Ishikawa (cell line): ENCODE results near the gene HDGF.

Experiments used
- CEBPB ChIP-seq: IDR thresholded peaks from 2 replicates; pipeline ENCODE4 v1.6.1; 2012
- CREB1 ChIP-seq: IDR thresholded peaks from 2 replicates; pipeline ENCODE4 v1.6.1; 2012; ENCODE audit warnings: low read depth
- EGR1 ChIP-seq: IDR thresholded peaks from 2 replicates; pipeline ENCODE4 v1.6.1; 2012
- EP300 ChIP-seq: IDR thresholded peaks from 2 replicates; pipeline ENCODE4 v1.6.1; 2012; ENCODE audit warnings: borderline replicate concordance
- FOXM1 ChIP-seq: IDR thresholded peaks from 2 replicates; pipeline ENCODE4 v1.6.1; 2012; ENCODE audit warnings: low read depth, borderline replicate concordance
- NFIC ChIP-seq: IDR thresholded peaks from 2 replicates; pipeline ENCODE4 v1.6.1; 2012
- RAD21 ChIP-seq: IDR thresholded peaks from 2 replicates; pipeline ENCODE4 v1.6.1; 2012; ENCODE audit warnings: low read depth
- TAF1 ChIP-seq: IDR thresholded peaks from 2 replicates; pipeline ENCODE4 v1.6.1; 2012; ENCODE audit warnings: low read depth, mild to moderate bottlenecking
- TCF12 ChIP-seq: IDR thresholded peaks from 2 replicates; pipeline ENCODE4 v1.6.1; 2012; ENCODE audit warnings: low read depth
- TEAD4 ChIP-seq: IDR thresholded peaks from 2 replicates; pipeline ENCODE4 v1.6.1; 2012
- YY1 ChIP-seq: IDR thresholded peaks from 2 replicates; pipeline ENCODE4 v1.6.1; 2012; ENCODE audit warnings: low read depth
- ZBTB7A ChIP-seq: IDR thresholded peaks from 2 replicates; pipeline ENCODE4 v1.6.1; 2012; ENCODE audit warnings: low read depth
- TF ChIP-seq, protein P1 (sequence below): IDR thresholded peaks from 2 replicates; pipeline ENCODE4 v1.6.1; 2012
- TF ChIP-seq, protein P2 (sequence below): IDR thresholded peaks from 2 replicates; pipeline ENCODE4 v1.6.1; 2012
- TF ChIP-seq, protein P3 (sequence below): IDR thresholded peaks from 2 replicates; pipeline ENCODE4 v1.6.1; 2012; ENCODE audit warnings: low read depth, mild to moderate bottlenecking

The HDGF gene

DNA sequence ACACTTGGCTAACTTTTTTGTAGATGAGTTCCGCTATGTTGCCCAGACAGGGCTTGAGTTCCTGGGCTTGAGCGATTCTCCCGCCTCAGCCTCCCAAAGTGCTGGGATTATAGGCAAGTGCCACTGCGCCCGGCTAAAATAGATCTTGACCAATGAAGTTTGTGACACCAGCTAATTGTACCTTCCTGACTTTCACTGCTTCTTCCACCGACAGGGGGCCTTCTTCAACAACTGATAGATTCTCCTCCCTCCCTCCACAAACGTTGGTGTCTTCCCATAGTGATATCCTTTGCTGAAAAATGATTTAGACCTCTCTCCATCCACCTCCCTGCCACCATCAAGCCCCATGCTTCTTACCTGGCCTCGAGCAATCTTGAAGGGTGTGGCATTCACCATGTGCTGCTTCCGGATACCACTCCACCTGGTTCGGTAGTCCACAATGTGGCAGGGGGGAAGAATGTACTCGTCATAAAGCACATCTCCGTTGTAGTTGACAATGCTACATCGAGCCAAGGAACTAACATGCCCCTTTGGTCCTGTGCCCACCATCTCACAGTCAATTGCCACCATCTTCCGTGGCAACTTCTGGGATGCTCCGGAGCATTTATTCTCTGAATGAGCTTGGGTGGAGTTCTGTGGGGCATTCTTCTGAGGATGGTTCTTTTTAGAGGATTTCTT is 24.8 kb downstream of the HDGF start:
- TF ChIP-seq NFIC = no peak
- TF ChIP-seq RAD21 = peak; percentile 25; the same call in 1 of the 2 replicates

DNA sequence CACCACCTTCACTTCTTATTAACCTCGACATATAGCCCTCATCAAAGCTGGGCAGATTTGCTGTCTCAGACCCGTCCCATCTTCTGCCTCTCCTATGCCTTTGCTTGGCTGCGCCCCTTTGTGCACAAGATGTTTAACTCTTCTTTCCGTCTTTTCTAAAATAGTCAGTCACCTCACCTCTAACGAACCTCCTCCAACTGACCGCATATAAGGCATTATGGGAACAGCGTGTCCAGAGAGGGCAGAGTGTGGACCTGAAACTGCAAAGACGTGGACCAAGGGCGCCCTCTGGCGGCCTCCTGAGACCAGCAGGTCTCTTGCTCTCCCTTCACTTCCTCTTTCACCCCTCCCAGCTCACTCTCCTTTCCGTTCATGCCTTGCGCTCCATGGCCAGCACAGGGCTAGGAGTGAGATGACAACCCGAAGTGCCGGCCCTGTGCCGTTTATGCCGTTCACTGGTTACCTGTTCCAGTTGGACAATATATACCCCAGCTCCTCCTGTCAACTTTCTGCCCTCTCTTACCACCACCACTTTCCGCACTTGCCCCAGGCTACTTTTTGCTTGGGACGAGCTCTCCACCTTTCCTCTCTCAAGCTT is 25.7 kb downstream of the HDGF start:
- TF ChIP-seq TAF1 = no peak
- TF ChIP-seq FOXM1 = no peak
- no peak for TF ChIP-seq ZBTB7A
- no peak for TF ChIP-seq CREB1
- peak; percentile 84 for TF ChIP-seq RAD21
- no peak for TF ChIP-seq CEBPB
- TF ChIP-seq, protein P1, sequence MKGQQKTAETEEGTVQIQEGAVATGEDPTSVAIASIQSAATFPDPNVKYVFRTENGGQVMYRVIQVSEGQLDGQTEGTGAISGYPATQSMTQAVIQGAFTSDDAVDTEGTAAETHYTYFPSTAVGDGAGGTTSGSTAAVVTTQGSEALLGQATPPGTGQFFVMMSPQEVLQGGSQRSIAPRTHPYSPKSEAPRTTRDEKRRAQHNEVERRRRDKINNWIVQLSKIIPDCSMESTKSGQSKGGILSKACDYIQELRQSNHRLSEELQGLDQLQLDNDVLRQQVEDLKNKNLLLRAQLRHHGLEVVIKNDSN = no peak

DNA sequence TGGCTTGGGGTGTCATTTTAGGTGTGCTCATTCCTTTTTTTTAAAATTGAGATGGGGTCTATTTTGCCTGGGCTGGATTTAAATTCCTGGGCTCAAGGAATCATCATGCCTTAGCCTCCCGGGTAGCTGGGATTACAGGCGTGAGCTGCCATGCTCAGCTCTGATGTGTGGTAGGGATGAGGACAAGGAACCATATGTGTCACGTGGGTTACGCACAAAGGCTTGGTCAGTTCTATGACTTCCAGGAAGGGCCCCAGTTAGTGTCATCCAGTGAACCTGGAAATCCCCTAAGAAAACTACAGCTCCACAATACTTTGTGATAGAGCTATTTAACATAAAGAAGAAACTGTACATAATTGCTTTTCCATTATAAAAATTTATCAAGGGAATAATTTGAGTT is 29.9 kb downstream of the HDGF start:
- no peak for TF ChIP-seq FOXM1
- no peak for TF ChIP-seq ZBTB7A
- TF ChIP-seq, protein P2, sequence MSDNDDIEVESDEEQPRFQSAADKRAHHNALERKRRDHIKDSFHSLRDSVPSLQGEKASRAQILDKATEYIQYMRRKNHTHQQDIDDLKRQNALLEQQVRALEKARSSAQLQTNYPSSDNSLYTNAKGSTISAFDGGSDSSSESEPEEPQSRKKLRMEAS = no peak
- TF ChIP-seq, protein P1 = no peak
- no peak for TF ChIP-seq RAD21
- no peak for TF ChIP-seq CEBPB
- no peak for TF ChIP-seq NFIC
- no peak for TF ChIP-seq EGR1

DNA sequence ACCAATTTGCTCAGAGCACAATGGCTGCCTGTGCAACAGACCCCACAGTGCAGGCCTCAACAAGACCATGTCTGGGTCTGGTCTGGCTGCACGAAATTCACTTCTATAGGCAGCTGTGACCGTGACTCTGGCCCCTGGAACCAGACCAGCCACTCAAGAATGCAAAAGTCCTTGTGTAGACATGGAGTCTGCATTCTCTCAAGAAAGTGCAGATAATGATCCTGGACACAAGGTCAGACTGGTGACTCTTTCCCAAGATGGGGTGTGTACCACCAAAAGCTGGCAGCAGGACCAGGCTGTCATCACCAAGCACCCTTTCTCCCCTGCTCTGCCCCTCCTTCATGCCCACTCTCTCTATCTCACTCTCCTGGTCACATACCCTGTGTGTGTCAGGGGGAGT is 30.3 kb downstream of the HDGF start:
- TF ChIP-seq EP300 (no peak), TEAD4 (no peak), RAD21 (no peak), TCF12 (no peak), NFIC (no peak), CEBPB (no peak)
- TF ChIP-seq, protein P1 = no peak

DNA sequence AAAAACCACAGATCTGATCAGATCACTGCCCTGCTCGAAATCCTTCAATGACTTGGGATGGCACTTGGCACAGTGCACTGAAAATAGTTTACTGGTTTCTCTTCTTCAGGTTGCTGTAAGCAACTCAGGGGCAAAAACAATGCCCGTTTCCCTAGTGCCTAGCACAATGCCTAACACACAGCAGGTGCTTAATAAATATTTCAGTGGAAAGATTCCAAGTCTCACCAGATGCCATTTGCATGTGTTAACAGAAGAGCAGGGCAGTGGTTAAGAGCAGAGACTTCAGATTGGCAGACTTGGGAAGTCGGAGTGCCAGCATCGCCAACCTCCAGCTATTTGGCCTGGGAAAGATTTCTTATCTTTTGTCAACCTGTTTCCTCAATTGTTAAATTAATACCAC is 34.1 kb downstream of the HDGF start:
- TF ChIP-seq CEBPB (no peak), YY1 (no peak), NFIC (peak; percentile 50; the same call in 1 of the 2 replicates), CREB1 (no peak), RAD21 (no peak), TCF12 (no peak)
- TF ChIP-seq, protein P1 = no peak
- TF ChIP-seq, protein P3, sequence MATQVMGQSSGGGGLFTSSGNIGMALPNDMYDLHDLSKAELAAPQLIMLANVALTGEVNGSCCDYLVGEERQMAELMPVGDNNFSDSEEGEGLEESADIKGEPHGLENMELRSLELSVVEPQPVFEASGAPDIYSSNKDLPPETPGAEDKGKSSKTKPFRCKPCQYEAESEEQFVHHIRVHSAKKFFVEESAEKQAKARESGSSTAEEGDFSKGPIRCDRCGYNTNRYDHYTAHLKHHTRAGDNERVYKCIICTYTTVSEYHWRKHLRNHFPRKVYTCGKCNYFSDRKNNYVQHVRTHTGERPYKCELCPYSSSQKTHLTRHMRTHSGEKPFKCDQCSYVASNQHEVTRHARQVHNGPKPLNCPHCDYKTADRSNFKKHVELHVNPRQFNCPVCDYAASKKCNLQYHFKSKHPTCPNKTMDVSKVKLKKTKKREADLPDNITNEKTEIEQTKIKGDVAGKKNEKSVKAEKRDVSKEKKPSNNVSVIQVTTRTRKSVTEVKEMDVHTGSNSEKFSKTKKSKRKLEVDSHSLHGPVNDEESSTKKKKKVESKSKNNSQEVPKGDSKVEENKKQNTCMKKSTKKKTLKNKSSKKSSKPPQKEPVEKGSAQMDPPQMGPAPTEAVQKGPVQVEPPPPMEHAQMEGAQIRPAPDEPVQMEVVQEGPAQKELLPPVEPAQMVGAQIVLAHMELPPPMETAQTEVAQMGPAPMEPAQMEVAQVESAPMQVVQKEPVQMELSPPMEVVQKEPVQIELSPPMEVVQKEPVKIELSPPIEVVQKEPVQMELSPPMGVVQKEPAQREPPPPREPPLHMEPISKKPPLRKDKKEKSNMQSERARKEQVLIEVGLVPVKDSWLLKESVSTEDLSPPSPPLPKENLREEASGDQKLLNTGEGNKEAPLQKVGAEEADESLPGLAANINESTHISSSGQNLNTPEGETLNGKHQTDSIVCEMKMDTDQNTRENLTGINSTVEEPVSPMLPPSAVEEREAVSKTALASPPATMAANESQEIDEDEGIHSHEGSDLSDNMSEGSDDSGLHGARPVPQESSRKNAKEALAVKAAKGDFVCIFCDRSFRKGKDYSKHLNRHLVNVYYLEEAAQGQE = no peak

DNA sequence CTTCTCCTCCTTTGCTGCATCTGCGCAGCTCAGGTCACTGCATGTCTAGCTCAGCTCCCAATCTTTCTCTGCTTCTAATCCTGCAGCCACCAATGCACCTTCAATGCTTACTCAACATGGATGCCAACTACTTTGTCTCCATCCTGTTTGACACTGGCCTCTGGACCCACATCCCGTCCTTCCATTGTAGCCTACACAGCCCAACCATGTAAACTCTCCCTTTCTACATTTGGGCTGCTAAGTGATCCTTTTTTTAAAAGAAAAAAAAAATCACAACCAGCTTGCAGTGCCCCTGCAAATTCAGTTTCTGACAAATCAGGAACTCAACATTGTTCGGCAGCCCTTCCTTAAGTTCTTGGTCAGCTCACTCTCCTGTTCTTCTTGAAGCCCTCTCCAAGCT is 36.6 kb downstream of the HDGF start:
- TF ChIP-seq TCF12 (no peak), EP300 (no peak), YY1 (no peak), CEBPB (no peak), TAF1 (no peak), RAD21 (no peak), ZBTB7A (no peak), TEAD4 (no peak), FOXM1 (no peak), CREB1 (no peak), NFIC (no peak), EGR1 (no peak)
- TF ChIP-seq, protein P1 = no peak
- TF ChIP-seq, protein P2 = no peak
- TF ChIP-seq, protein P3 = no peak
